Superior temporal gyrus (tissue), 1 donor: ENCODE measurements around the gene ZNF888.
"Not testable (repeated sequence)": the region's sequence is repeated elsewhere in the genome, so short reads cannot be mapped to it uniquely, and the experiment has no call there.

Experiments
- DNase-seq: peaks from one replicate; pipeline ENCODE4 v3.0.0-alpha.2; 2016; ENCODE audit errors: extremely low spot score

Gene ZNF888

DNA sequence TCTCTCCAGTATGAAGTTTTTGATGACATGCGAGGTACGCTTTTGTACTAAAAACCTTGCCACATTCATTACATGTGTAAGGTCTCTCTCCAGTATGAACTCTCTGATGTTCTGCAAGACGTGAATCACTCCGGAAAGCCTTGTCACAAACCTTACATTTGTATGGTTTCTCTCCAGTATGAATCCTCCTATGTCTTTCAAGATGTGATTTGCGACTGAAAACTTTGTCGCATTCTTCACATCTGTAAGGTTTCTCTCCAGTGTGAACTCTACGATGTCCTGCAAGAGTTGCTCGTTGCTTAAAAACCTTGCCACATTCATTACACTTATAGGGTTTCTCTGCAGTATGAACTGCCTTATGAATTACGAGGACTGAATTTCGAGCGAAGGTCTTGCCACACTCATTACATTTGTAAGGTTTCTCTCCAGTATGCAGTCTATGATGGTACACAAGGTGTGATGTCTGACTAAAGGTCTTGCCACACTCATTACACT lies 42.3 kb downstream of the ZNF888 start:
- no peak for DNase-seq

DNA sequence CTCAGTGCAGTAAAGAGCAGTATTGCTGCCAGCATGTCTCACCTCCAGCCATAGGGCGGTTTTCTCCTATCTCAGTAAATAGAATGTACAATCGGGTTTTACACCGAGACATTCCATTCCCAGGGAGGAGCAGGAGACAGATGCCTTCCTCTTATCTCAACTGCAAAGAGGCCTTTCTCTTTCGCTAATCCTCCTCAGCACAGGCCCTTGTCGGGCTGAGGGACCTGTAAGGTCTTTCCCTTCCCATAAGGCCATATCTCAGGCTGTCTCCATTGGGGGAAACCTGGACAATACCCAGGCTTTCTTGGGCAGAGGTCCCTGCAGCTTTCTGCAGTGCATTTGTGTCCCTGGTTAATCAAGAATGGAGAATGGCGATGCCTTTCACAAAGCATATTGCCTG lies 50.2 kb downstream of the ZNF888 start:
- not testable (repeated sequence) for DNase-seq

DNA sequence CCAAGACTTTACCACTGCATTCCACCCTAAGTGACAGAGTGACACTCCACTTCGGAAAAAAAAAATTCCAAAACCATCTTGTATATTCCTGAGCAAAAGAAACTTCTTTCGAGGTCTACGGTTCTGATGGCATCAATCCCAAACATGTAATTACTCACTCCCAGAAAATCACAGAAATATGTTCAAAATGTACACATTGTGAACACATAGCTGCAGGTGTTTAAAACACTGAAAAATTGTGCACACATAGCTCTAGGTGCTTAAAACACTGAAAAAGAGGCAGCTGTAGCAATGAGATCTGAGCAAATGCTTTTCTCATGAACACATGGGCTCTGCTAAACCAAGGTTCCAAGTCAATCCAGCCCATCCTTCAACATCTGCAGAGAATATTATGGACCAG lies 51.8 kb downstream of the ZNF888 start:
- DNase-seq: no peak

DNA sequence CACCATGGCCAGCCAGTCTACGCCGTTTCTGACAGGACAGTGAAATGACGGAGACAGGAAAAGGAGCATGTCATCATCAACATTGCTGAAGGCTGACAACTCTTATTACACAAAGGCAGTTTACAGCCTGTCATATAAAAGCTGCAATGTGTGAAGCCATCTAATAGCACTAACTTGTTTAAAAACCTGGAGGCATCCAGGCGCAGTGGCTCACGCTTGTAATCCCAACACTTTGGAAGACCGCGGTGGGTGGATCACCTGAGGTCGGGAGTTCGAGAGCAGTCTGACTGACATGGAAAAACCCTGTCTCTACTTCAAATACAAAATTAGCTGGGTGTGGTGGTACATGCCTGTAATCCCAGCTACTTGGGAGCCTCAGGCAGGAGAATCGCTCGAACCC lies 55.2 kb downstream of the ZNF888 start:
- not testable (repeated sequence) for DNase-seq

DNA sequence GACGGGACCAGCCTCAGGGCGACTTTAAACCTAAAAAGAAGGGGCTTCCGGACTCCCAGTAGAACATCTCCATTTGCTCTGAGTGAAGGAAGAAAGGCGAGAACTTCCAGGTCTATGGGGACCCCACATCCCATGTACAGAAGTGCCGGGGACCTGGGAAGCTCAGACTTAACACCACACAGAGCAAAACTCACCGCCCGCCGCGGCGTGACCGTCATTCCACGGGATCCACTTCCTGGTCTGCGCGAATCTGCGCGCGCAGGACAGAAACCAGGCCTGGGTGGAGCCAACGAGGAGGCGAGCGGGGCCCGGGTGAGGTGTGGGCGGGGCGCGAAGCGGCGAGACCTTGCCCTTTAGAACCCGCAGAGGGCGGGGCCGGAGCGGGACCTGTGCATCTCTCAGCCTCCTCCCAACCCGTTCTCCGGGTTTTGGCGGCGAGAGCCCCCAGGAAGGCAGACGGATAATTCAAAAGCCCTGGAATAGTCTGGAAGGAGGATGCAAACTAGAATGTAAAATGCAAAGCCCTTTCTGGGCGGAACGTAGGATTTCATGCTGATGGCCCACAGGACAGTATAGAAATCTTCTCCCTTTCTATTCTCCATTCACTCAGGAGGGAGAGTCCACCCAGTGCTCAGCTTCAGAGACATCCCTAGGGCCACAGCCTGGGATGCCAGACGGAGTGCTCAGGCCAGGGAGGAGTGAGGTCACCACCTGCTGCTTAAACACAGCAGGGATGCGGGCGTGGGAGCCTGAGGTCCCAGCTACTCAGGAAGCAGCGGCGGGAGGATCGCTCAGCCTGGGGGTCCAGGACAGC lies 65.6 kb downstream of the ZNF888 start, which contains the start of gene ZNF468:
TSS of gene ZNF468 (minus strand) at position 242 of the 814 bp plus-strand sequence. CDS start 3,347 bp downstream, outside the sequence.
- peak; percentile 65 for DNase-seq

DNA sequence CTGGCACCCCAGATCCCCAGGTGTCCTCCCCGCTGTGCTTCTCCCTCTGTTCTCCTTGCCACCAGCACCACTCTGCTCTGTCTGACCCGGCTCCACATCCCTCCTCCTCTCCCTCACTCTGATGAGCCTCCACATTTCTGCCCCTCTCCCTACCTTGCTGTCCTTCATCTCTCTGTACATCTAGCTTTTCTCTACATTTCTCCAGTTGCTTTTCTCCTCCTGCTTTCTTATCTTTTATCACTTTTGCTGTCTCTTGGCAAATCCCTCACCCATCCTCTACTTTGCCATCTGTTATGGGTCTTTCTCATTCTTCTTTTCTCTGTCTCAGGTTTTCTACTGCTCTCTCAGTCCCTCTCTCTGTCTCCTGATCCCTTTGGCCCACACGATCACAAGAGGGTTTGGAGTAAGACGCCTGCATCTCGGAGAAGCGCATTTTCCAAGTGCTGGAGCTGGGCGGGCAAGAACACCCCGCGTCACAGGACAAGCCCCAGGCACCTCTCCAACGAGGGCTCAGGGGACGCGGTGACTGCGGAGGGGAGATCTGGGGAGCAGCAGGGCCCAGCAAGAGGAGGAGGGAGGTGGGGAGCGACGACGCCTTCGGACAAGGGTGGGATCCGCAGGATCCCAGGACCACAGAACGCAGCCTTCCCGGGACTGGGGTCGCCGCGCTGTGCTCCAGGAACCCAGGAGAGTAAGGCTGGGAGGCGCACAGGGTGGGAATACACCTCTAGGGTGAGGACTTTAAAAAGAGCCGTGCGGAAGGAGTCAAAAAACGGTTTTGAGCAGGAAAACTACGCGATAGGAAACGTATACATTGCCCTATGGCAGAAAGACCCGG lies 66.5 kb downstream of the ZNF888 start:
- peak; percentile 26 for DNase-seq
